ENCODE data around the gene CDH15. TPM values are rescaled to one million over a fixed set of nuclear protein-coding genes. Genes with fewer than 3 reads are reported as not detected.

The CDH15 gene
- total and polyA plus RNA-seq, 2 donors (not counting 1 experiment from before 2014, with no cell fraction given) = not detected

GRCh38 chr16:89147085-89147817 lies 24.3 kb upstream of the CDH15 start:
- intact Hi-C loops (cut with micrococcal nuclease) = no loop called here
- ATAC-seq (ENCODE audit: low read depth) (no peak), DNase-seq (no peak)
- Mint-ChIP-seq H3K27me3 (no peaks in the 10 kb centered on the region), H3K4me3 (no peak overlapping the region), H3K27ac (no peak overlapping the region), H3K4me1 (no peaks in the 10 kb centered on the region), H3K9me3 (ENCODE audit: insufficient read depth) (no peaks in the 10 kb centered on the region)
- H3K4me3 ChIP-seq (ENCODE audit: control extremely low read depth in 1 of 5, extremely low read depth in 1 of 5, insufficient read depth in 1 of 5, low read depth in 2 of 5, low read length in 4 of 5) = no peak overlapping the region
- ChIA-PET POLR2A (no interaction called here), CTCF (no interaction called here)
- peaks cover 0 to 51% of the 10 kb centered on the region in 2 experiments for H3K36me3 ChIP-seq (replicated peaks in 1 of 2; ENCODE audit: control extremely low read depth in 1 of 2, control insufficient read depth in 1 of 2, extremely low read depth in 1 of 2, insufficient read depth in 2 of 2, low read length in 1 of 2)
- no peak overlapping the region for H3K4me2 ChIP-seq (replicated peaks; ENCODE audit: low read depth, low read length, poor library complexity, severe bottlenecking)
- no peak overlapping the region for H3K9ac ChIP-seq (ENCODE audit: low read length)
- TF ChIP-seq, protein P1, sequence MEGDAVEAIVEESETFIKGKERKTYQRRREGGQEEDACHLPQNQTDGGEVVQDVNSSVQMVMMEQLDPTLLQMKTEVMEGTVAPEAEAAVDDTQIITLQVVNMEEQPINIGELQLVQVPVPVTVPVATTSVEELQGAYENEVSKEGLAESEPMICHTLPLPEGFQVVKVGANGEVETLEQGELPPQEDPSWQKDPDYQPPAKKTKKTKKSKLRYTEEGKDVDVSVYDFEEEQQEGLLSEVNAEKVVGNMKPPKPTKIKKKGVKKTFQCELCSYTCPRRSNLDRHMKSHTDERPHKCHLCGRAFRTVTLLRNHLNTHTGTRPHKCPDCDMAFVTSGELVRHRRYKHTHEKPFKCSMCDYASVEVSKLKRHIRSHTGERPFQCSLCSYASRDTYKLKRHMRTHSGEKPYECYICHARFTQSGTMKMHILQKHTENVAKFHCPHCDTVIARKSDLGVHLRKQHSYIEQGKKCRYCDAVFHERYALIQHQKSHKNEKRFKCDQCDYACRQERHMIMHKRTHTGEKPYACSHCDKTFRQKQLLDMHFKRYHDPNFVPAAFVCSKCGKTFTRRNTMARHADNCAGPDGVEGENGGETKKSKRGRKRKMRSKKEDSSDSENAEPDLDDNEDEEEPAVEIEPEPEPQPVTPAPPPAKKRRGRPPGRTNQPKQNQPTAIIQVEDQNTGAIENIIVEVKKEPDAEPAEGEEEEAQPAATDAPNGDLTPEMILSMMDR (IDR thresholded peaks at IDR 0.05) = no peak
- TF ChIP-seq EZH2 (IDR thresholded peaks at IDR 0.05; ENCODE audit: borderline replicate concordance, insufficient read depth, low read depth, low read length, poor library complexity, severe bottlenecking) = no peak
- H3K9me3 ChIP-seq (ENCODE audit: control extremely low read depth in 1 of 3, control insufficient read depth in 2 of 3, insufficient read depth in 1 of 3, low read length in 2 of 3) = peaks cover 0 to 23% (median 6%) of the 10 kb centered on the region in 3 donors
- no peaks in the 10 kb centered on the region for H3K79me2 ChIP-seq (ENCODE audit: control insufficient read depth, insufficient read depth, low read length)
- 67% methylated on average over 4 of the region's 11 CpGs for WGBS (ENCODE audit: insufficient coverage)
- no peak overlapping the region for H3K27ac ChIP-seq (ENCODE audit: low read length in 2 of 2)
- H4K20me1 ChIP-seq (ENCODE audit: control insufficient read depth, insufficient read depth, low read length, poor library complexity, severe bottlenecking) = peaks cover 8% of the 10 kb centered on the region
- H3K4me1 ChIP-seq (ENCODE audit: control insufficient read depth in 2 of 2, insufficient read depth in 2 of 2, low read length in 2 of 2) = no peaks in the 10 kb centered on the region
- H3K27me3 ChIP-seq (replicated peaks in 1 of 4; ENCODE audit: control extremely low read depth in 1 of 4, control insufficient read depth in 3 of 4, insufficient read depth in 4 of 4, low read length in 3 of 4) = no peaks in the 10 kb centered on the region
- no peak overlapping the region for H2AFZ ChIP-seq (ENCODE audit: insufficient read depth, low read depth, low read length, poor library complexity, severe bottlenecking)

GRCh38 chr16:89149386-89149785 lies 22.2 kb upstream of the CDH15 start:
- TF ChIP-seq, protein P1 (IDR thresholded peaks at IDR 0.05) = no peak
- Histone ChIP-seq H3K27ac (ENCODE audit: low read length in 2 of 2) (no peak overlapping the region), H3K4me1 (ENCODE audit: control insufficient read depth in 2 of 2, insufficient read depth in 2 of 2, low read length in 2 of 2) (no peaks in the 10 kb centered on the region), H3K36me3 (replicated peaks in 1 of 2; ENCODE audit: control extremely low read depth in 1 of 2, control insufficient read depth in 1 of 2, extremely low read depth in 1 of 2, insufficient read depth in 2 of 2, low read length in 1 of 2) (peaks cover 0 to 43% of the 10 kb centered on the region in 2 experiments), H3K4me3 (ENCODE audit: control extremely low read depth in 1 of 5, extremely low read depth in 1 of 5, insufficient read depth in 1 of 5, low read depth in 2 of 5, low read length in 4 of 5) (no peak overlapping the region), H3K9me3 (ENCODE audit: control extremely low read depth in 1 of 3, control insufficient read depth in 2 of 3, insufficient read depth in 1 of 3, low read length in 2 of 3) (peaks cover 0 to 26% (median 6%) of the 10 kb centered on the region in 3 donors), H3K4me2 (replicated peaks; ENCODE audit: low read depth, low read length, poor library complexity, severe bottlenecking) (no peak overlapping the region), H3K27me3 (replicated peaks in 1 of 4; ENCODE audit: control extremely low read depth in 1 of 4, control insufficient read depth in 3 of 4, insufficient read depth in 4 of 4, low read length in 3 of 4) (no peaks in the 10 kb centered on the region), H3K9ac (ENCODE audit: low read length) (no peak overlapping the region), H3K79me2 (ENCODE audit: control insufficient read depth, insufficient read depth, low read length) (no peaks in the 10 kb centered on the region), H2AFZ (ENCODE audit: insufficient read depth, low read depth, low read length, poor library complexity, severe bottlenecking) (no peak overlapping the region), H4K20me1 (ENCODE audit: control insufficient read depth, insufficient read depth, low read length, poor library complexity, severe bottlenecking) (no peaks in the 10 kb centered on the region)
- no peak for DNase-seq
- peaks cover 5% of the 10 kb centered on the region for H3K4me1 Mint-ChIP-seq
- intact Hi-C loops (cut with micrococcal nuclease) = no loop called here
- 99% methylated on average over 9 of the region's 9 CpGs for WGBS (ENCODE audit: insufficient coverage)
- H3K27ac Mint-ChIP-seq = no peak overlapping the region
- H3K27me3 Mint-ChIP-seq = no peaks in the 10 kb centered on the region
- H3K4me3 Mint-ChIP-seq = no peak overlapping the region
- ATAC-seq (ENCODE audit: low read depth) = no peak
- CTCF ChIA-PET = no interaction called here
- no peaks in the 10 kb centered on the region for H3K9me3 Mint-ChIP-seq (ENCODE audit: insufficient read depth)
- POLR2A ChIA-PET = no interaction called here
